Measurements from ENCODE around the gene SLC6A9. TPM values are rescaled to one million over a fixed set of nuclear protein-coding genes. Genes with fewer than 3 reads are reported as not detected.

Gene SLC6A9
- total RNA-seq, 2 experiments from 2014 or later, result 7.4 to 7.9 TPM

DNA sequence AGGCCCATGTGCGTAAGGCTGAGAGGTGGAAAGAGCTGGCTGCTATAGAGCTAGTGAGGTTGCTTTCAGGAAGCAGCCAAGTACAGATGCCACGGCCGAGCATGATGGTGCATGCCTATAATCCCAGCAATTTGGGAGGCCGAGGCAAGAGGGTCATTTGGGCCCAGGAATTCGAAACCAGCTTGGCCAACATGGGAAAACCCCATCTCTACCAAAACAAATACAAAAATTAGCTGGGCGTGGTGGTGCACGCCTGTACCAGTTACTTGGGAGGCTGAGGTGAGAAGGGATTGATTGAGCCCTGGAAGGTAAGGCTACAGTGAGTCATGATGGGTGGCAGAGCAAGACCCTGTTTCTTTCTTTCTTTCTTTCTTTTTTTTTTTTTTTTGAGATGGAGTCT, 37.2 kb downstream of the SLC6A9 start:
- H3K4me1 Mint-ChIP-seq (ENCODE audit: low read depth), result peaks cover 11% of the 10 kb centered on the region
- DNase-seq, result no peak
- CTCF ChIA-PET, result interaction anchor here (2.9 to 3.8 kb wide), 2 partner anchors 42 to 53 kb away, joined by 16 to 23 read pairs; no protein-coding TSS in a partner anchor
- POLR2A ChIA-PET, result no interaction called here
- intact Hi-C loops (cut with micrococcal nuclease), result loop anchor here (5.0 kb wide), 1 partner anchor 38 kb away; the partner anchor contains the start of gene SLC6A9
- H3K4me3 Mint-ChIP-seq, result no peak overlapping the region
- no peaks in the 10 kb centered on the region for H3K36me3 Mint-ChIP-seq
- no peaks in the 10 kb centered on the region for H3K27me3 Mint-ChIP-seq
- H3K27ac Mint-ChIP-seq, result no peak overlapping the region
- no peaks in the 10 kb centered on the region for H3K9me3 Mint-ChIP-seq

DNA sequence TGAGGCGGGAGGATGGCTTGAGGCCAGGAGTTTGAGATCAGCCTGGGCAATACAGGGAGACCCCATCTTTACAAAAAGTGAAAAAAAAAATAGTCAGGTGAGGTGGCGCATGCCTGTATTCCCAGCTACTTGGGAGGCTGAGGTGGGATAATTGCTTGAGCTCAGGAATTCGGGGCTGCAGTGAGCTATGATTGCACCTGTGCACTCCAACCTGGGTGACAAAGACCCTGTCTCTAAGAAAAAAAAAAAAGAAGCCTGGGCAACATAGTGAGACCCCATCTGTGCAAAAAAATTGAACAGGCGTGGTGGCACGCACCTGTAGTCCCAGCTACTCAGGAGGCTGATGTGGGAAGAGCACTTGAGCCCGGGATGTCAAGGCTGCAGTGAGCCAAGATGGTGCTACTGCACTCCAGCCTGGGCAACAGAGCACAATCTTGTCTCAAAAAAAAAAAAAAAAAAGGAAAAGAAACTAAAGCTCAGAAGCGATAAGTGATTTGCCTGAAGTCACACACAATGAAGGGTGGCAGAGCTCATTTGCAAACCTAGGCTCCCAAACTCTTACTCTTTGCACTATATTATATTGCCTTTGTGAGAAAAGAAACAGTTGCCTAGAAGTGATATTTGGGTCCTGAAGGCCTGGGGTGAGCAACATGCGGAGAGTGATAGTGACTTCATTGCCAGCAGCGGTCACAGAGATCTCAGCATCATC, 37.9 kb downstream of the SLC6A9 start:
- peak overlapping the region; percentile 86 for H3K4me3 Mint-ChIP-seq
- CTCF ChIA-PET, result interaction anchor here (2.0 to 3.8 kb wide), 3 partner anchors 12 to 54 kb away, joined by 9 to 23 read pairs (median 16); no protein-coding TSS in a partner anchor
- intact Hi-C loops (cut with micrococcal nuclease), result loop anchor here (5.0 kb wide), 1 partner anchor 39 kb away; the partner anchor contains the start of gene SLC6A9

DNA sequence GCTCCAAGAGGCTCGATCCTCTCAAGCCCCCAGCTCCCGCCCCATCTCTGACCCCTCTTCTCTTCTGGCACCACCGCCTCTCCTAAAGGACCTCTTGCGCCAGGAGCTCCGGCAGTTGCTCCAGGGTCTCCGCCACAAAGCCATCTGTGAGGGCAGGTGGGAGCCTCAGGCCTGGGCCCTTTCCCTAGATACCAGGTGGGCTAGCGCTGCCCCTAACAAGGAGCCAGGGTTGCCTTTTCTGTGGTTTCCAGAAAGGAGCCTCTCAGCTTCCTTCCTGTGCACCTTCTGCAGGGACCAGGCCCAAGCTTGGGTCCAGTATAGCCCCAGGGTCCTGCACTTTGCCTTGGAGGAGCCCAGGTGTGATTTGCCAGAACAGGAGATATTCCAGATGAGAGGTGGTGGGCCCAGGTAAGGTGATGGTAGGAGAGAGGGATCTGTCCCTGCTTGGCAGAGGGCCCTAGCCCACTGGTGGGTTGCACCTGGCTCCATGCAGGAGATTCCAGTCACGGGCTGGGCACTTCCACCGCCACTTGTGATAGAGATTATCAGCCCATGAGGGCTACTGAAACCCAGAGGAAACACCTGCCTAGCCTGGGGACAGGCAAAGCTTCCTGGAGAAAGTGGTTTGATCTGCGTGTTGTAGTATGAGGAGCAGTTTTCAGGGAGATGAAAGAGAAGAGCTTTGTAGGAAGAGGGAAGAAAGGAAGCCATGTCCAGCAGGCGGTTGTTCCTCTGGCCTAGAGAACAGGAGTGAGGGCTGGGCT, 38.8 kb downstream of the SLC6A9 start:
- Mint-ChIP-seq H3K4me1 (ENCODE audit: low read depth) (peaks cover 11% of the 10 kb centered on the region), H3K4me3 (peak overlapping the region; percentile 86), H3K27me3 (no peaks in the 10 kb centered on the region), H3K9me3 (no peaks in the 10 kb centered on the region), H3K27ac (no peak overlapping the region), H3K36me3 (no peaks in the 10 kb centered on the region)
- ChIA-PET POLR2A (interaction anchor here (1.2 kb wide), 1 partner anchor 18 kb away, joined by 7 read pairs; the partner anchor contains the start of gene ATP6V0B), CTCF (interaction anchor here (0.7 to 3.8 kb wide), 5 partner anchors 10 to 55 kb away, joined by 3 to 23 read pairs (median 9); no protein-coding TSS in a partner anchor)
- intact Hi-C loops (cut with micrococcal nuclease), result loop anchor here (5.0 kb wide), 1 partner anchor 40 kb away; the partner anchor contains the start of gene SLC6A9
- DNase-seq, result no peak

More for the DNA sequence above, 37.9 kb downstream of the SLC6A9 start:
- H3K4me1 Mint-ChIP-seq (ENCODE audit: low read depth), result peaks cover 11% of the 10 kb centered on the region
- H3K27ac Mint-ChIP-seq, result no peak overlapping the region
- no peak for DNase-seq
- no peaks in the 10 kb centered on the region for H3K36me3 Mint-ChIP-seq
- H3K27me3 Mint-ChIP-seq, result no peaks in the 10 kb centered on the region
- no peaks in the 10 kb centered on the region for H3K9me3 Mint-ChIP-seq
- POLR2A ChIA-PET, result no interaction called here

- H3K27ac Mint-ChIP-seq, result peak within 1 kb of the TSS; percentile 56
- intact Hi-C loops (cut with micrococcal nuclease), result loop anchor here (5.0 kb wide), 1 partner anchor 41 kb away; the partner anchor contains the start of gene SLC6A9
- no peaks in the 10 kb centered on the region for H3K36me3 Mint-ChIP-seq
- peak within 1 kb of the TSS; percentile 86 for H3K4me3 Mint-ChIP-seq
- H3K4me1 Mint-ChIP-seq (ENCODE audit: low read depth), result peaks cover 11% of the 10 kb centered on the region
- ChIA-PET POLR2A (interaction anchor here (1.2 kb wide), 1 partner anchor 17 kb away, joined by 7 read pairs; the partner anchor contains the start of gene ATP6V0B), CTCF (interaction anchor here (0.7 to 3.8 kb wide), 4 partner anchors 14 to 56 kb away, joined by 3 to 23 read pairs (median 12); no protein-coding TSS in a partner anchor)
- H3K27me3 Mint-ChIP-seq, result no peaks in the 10 kb centered on the region
- no peaks in the 10 kb centered on the region for H3K9me3 Mint-ChIP-seq
- peak; percentile 84 for DNase-seq
These were observed 39.6 kb downstream of the SLC6A9 start, which contains the start of gene CCDC24 for GRCh38 chr1:43991476-43992231. Gene CCDC24, plus strand, starts transcription at chr1:43991599. Its CDS starts 280 bp downstream, at chr1:43991879.

DNA sequence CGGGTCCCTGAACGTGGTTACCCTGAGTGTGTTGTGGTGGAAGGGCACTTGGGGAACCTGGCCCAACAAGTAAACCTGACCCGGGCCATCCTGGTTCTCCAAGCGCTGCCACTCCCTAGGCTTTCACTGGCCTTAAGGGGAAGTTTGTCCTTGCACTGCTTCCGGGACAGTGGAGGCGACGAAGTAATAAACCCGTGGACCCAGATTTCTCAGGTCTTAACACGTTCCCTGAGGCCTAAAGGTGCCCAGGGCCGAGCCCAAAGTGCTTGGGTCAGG, 40.1 kb downstream of the SLC6A9 start:
- Mint-ChIP-seq H3K27me3 (no peaks in the 10 kb centered on the region), H3K36me3 (peaks cover 2% of the 10 kb centered on the region), H3K4me1 (ENCODE audit: low read depth) (peaks cover 11% of the 10 kb centered on the region), H3K9me3 (no peaks in the 10 kb centered on the region), H3K27ac (no peak overlapping the region), H3K4me3 (peak overlapping the region; percentile 86)
- intact Hi-C loops (cut with micrococcal nuclease), result loop anchor here (5.0 kb wide), 1 partner anchor 41 kb away; the partner anchor contains the start of gene SLC6A9
- DNase-seq, result no peak
- ChIA-PET POLR2A (interaction anchor here (1.4 kb wide), 2 partner anchors 8 to 16 kb away, joined by 3 read pairs; partner anchors contain the start of gene ATP6V0B), CTCF (interaction anchor here (1.2 to 3.8 kb wide), 2 partner anchors 14 to 56 kb away, joined by 4 to 23 read pairs; no protein-coding TSS in a partner anchor)

DNA sequence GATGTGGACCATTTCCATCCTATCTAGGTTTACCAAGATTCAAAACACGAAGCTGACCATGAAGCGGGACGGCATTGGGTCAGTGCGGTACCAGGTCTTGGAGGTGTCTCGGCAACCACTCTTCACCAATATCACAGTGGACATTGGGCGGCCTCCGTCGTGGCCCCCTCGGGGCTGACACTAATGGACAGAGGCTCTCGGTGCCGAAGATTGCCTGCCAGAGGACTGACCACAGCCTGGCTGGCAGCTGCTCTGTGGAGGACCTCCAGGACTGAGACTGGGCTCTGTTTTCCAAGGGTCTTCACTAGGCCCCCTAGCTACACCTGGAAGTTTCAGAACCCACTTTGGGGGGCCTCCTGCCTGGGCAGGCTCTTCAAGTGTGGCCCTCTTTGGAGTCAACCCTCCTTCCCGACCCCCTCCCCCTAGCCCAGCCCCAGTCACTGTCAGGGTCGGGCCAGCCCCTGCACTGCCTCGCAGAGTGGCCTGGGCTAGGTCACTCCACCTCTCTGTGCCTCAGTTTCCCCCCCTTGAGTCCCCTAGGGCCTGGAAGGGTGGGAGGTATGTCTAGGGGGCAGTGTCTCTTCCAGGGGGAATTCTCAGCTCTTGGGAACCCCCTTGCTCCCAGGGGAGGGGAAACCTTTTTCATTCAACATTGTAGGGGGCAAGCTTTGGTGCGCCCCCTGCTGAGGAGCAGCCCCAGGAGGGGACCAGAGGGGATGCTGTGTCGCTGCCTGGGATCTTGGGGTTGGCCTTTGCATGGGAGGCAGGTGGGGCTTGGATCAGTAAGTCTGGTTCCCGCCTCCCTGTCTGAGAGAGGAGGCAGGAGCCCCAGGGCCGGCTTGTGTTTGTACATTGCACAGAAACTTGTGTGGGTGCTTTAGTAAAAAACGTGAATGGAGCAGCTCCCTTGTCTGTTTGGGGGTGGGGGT, 40.7 kb downstream of the SLC6A9 start:
- H3K9me3 Mint-ChIP-seq, result no peaks in the 10 kb centered on the region
- CTCF ChIA-PET, result interaction anchor here (0.6 to 3.8 kb wide), 5 partner anchors 14 to 227 kb away, joined by 3 to 23 read pairs (median 4); no protein-coding TSS in a partner anchor
- H3K4me3 Mint-ChIP-seq, result peak overlapping the region; percentile 86
- no peak overlapping the region for H3K27ac Mint-ChIP-seq
- intact Hi-C loops (cut with micrococcal nuclease), result loop anchor here (5.0 kb wide), 1 partner anchor 42 kb away; the partner anchor contains the start of gene SLC6A9
- peak; percentile 15 for DNase-seq
- no peaks in the 10 kb centered on the region for H3K27me3 Mint-ChIP-seq
- POLR2A ChIA-PET, result interaction anchor here (1.4 kb wide), 2 partner anchors 9 to 16 kb away, joined by 3 read pairs; partner anchors contain the start of gene ATP6V0B
- H3K36me3 Mint-ChIP-seq, result peaks cover 4% of the 10 kb centered on the region
- H3K4me1 Mint-ChIP-seq (ENCODE audit: low read depth), result peaks cover 11% of the 10 kb centered on the region

DNA sequence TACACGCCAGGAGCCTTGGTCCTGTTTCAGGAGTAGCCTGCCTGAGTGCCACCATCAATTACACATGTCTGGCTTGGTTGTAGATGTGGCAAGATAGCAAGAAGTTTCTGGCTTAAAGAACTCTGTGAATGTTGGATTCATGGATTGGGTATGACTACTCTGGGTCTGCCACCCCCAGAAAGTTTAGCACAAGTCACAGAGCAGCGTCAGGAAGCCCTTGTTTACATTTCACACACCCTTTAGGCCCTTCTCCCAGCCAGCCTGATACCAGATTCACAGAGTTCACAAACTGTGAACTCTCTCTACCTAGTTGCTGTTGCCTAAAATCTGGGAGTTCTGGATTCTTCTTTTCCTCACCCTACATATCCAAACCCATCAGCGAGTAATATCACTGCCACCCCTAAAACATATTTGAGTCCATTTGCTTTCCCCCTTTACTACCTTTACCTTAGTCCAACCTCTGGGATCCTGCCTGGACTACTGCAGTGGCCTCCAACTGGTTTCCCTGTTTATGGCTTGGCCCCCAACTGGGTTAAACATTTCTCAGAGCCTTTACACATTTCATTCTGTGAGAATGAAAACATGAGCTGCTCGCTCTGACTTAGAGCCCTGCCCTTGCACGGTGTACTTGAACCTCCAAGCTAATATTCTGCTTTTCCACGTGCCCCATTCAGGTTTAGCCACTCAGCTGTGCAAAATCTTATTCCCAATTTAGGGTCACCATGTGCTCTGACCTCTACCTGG, 43.9 kb downstream of the SLC6A9 start:
- ChIA-PET POLR2A (no interaction called here), CTCF (interaction anchor here (1.3 kb wide), 2 partner anchors 49 to 61 kb away, joined by 5 to 6 read pairs; no protein-coding TSS in a partner anchor)
- H3K36me3 Mint-ChIP-seq, result peaks cover 11% of the 10 kb centered on the region
- H3K27me3 Mint-ChIP-seq, result no peaks in the 10 kb centered on the region
- no peaks in the 10 kb centered on the region for H3K9me3 Mint-ChIP-seq
- H3K27ac Mint-ChIP-seq, result no peak overlapping the region
- intact Hi-C loops (cut with micrococcal nuclease), result no loop called here
- DNase-seq, result no peak
- H3K4me1 Mint-ChIP-seq (ENCODE audit: low read depth), result peaks cover 7% of the 10 kb centered on the region
- no peak overlapping the region for H3K4me3 Mint-ChIP-seq

- DNase-seq, result no peak
- Mint-ChIP-seq H3K27me3 (no peaks in the 10 kb centered on the region), H3K4me1 (ENCODE audit: low read depth) (peaks cover 5% of the 10 kb centered on the region), H3K4me3 (no peak overlapping the region), H3K9me3 (no peaks in the 10 kb centered on the region), H3K36me3 (peaks cover 11% of the 10 kb centered on the region), H3K27ac (no peak overlapping the region)
- ChIA-PET POLR2A (no interaction called here), CTCF (interaction anchor here (1.3 kb wide), 1 partner anchor 62 kb away, joined by 6 read pairs; no protein-coding TSS in a partner anchor)
- intact Hi-C loops (cut with micrococcal nuclease), result no loop called here
These were observed 44.5 kb downstream of the SLC6A9 start for GRCh38 chr1:43986712-43987111.

- POLR2A ChIA-PET, result no interaction called here
- no peak for DNase-seq
- intact Hi-C loops (cut with micrococcal nuclease), result no loop called here
- CTCF ChIA-PET, result interaction anchor here (1.3 kb wide), 1 partner anchor 63 kb away, joined by 6 read pairs; no protein-coding TSS in a partner anchor
- Mint-ChIP-seq H3K27ac (no peak overlapping the region), H3K4me3 (no peak overlapping the region), H3K27me3 (no peaks in the 10 kb centered on the region), H3K4me1 (ENCODE audit: low read depth) (peaks cover 4% of the 10 kb centered on the region), H3K9me3 (no peaks in the 10 kb centered on the region), H3K36me3 (peaks cover 11% of the 10 kb centered on the region)
These were observed 45.2 kb downstream of the SLC6A9 start for GRCh38 chr1:43985984-43986595.

GRCh38 chr1:43984855-43985254, 46.4 kb downstream of the SLC6A9 start:
- H3K4me1 Mint-ChIP-seq (ENCODE audit: low read depth), result peaks cover 10% of the 10 kb centered on the region
- no peak overlapping the region for H3K4me3 Mint-ChIP-seq
- CTCF ChIA-PET, result no interaction called here
- POLR2A ChIA-PET, result no interaction called here
- H3K36me3 Mint-ChIP-seq, result peaks cover 15% of the 10 kb centered on the region
- H3K27me3 Mint-ChIP-seq, result no peaks in the 10 kb centered on the region
- intact Hi-C loops (cut with micrococcal nuclease), result no loop called here
- H3K9me3 Mint-ChIP-seq, result no peaks in the 10 kb centered on the region
- H3K27ac Mint-ChIP-seq, result no peak overlapping the region
- no peak for DNase-seq

All from activated CD4-positive, alpha-beta memory T cell treated with anti-CD3 and anti-CD28 coated beads for 36 hours (primary cell).